ENCODE measurements around the gene PLEKHF1.
"Not testable (repeated sequence)": the region's sequence is repeated elsewhere in the genome, so short reads cannot be mapped to it uniquely, and the experiment has no call there.

Gene PLEKHF1

DNA sequence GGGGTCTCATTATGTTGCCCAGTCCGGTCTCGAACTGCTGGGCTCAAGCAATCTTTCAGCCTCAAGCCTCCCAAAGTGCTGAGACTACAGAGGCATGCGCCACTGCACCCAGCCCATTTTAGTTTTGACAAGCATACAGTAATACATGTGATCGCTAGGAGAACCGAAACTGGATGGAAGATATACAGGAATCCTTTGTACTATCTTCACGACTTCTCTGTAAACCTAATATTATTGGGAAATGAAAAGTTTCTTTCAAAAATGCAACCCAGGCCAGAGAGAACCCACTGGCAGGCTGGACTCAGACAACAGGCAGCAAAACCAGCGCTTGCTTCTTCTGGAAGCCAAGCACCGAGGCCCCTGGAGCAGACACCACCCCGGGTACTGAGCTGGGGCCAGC lies 40.4 kb downstream of the PLEKHF1 start:
- no peak for DNase-seq

DNA sequence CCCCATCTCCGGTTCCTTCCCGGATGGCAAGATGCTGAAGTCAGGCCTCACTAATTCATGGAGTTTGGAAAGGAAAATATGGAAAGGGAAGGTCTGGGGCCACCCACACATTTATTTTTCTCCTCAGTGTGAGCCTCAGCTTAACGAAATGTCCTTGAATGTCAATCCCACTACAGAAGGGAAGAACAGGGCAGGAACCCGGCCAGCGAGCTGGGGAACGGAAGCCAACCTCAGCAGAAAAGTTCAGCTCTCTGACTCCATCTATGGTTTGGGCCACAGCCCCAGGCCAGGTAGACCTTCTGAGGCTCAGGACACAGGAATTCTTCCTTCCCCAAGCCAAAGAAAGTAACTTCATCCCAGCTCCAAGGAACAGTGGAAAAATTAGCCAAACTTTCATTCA lies 41.4 kb downstream of the PLEKHF1 start:
- no peak for DNase-seq

DNA sequence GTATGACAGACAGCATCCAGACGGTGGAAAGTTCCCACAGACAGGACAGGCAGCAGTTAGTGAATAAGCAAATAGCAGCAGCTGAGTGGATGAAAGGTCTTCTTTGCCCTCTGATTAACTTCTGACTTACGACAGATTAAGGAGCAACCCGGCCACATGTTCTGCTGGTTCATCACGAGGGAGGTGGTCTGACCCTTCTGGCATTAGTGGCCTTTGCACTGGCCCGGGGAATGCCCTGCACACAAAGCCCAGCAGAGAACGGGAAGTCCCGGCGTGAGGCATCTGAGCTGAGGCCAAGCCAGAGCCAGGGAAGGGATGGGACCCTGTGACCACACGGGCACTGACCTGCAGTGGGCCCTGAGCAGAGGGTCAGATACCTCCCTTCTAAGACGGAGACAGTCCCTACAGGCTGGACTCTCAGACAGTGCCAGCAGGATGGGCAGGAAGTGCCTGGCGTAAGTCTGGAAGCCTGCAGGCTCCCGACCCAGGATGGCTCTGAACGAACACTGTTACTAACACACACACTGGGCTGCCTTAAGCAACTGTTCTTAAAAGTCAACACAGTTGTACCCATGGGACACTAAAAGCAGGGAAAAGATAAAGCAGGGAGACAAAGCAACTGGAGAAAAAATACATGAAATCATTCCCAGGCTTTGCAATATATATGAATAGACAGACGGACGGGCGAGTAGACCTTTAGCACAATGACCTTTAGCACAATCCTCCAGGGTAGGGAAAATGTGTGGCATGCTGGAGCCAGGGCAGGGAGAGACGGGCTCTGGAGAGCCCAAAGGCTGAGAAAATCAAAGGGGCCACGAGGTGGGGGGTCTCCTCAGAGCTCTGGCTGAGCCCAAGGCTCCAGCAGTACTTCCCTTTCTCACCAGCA lies 43.5 kb downstream of the PLEKHF1 start:
- no peak for DNase-seq

DNA sequence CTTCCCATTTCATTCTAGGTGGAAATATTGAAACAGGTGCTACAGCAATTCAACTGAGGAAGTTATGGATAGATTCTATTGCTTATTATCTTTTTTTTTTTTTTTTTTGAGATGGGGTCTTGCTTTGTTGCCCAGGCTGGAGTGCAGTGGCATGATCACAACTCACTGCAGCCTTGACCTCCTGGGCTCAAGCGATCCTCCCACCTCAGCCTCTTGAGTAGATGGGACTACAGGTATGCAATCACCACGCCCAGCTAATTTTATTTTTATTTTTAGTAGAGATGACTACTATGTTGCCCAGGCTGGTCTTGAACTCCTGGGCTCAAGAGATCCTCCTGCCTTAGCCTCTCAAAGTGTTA lies 44.2 kb downstream of the PLEKHF1 start:
- not testable (repeated sequence) for DNase-seq

DNA sequence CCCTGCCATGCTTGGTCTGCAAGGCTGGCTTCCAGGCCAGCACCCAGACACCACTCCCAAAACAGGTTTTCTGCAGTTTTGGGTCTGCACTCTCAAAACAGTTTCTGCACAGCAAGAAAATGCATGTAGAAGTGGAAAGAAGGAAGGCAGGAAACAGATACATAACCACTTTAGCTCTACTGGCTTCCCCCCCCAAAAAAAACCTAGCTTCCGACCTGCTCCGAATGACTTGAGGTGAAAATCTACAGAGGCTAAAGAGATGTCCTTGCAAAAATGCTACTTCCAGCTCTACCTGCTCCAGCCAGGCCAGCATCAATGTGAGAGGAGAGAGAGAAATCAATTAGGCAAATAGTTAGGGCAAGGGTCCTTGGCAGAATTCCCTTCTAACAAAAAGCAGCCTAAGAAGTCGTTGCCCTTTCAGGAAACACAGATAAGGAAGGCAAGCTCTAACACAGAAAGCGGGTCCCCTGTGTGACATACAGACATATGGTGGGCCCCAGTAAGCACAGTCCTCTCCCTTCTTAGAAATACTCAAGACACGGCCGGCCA lies 46.4 kb downstream of the PLEKHF1 start:
- no peak for DNase-seq

DNA sequence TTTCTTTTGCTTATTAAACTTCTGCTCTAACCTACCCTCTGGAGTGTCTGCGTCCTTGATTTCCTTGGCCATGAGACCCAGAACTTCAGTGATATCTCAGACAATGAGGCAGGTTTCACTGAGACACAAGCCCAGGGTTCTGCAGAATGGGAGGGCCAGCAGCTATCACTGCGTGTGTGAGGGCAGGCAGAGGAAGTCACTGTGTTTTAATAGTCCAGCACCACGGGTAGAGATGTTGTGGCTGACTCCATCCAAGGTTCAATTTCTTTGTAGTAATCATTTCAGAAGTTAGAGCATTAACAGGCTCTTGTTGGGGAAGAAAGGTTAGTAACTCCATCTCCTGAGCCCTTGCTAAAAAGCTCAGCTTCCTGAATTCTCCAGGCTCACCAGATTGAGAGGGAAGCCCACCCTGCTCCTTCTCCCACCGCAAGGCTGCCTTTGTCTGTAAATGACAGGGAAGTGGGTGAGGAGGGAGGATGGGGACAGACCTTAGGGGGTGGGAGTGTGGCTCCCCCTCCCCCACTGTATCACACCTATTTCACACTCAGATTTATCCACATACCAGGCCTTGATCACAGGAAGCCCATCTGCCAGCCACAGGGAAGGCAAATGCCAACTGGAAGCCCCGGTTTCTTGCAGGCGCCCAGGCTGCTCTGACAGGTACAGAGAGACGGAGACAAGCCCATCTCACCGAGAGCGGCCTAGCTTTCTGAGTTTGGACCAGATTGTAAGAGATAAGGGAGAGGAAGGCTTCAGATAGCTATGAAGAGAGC lies 47.7 kb downstream of the PLEKHF1 start:
- no peak for DNase-seq

DNA sequence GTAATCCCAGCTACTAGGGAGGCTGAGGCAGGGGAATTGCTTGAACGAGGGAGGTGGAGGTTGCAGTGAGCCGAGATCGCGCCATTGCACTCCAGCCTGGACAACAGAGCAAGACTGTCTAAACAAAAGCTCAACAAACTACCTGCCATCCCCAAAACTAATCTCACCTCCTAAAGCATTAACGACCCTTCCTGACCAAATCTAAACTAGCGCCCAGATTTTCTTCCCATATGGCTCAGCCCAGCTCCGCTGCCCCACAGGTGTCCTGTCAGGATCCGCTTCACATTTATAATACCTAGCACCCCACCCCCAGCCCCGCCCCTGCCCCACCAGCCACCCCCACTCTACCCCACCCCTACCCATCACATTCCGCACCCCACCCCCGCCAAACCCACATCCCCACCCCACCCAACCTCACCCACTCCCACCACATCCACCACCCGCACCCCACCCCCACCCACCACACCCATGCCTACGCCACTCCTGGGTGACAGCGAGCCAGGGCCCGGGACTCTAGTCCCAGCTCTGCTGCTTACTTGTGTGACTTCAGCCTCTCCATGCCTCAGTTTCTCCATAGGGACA lies 49.2 kb downstream of the PLEKHF1 start:
- DNase-seq: no peak

DNA sequence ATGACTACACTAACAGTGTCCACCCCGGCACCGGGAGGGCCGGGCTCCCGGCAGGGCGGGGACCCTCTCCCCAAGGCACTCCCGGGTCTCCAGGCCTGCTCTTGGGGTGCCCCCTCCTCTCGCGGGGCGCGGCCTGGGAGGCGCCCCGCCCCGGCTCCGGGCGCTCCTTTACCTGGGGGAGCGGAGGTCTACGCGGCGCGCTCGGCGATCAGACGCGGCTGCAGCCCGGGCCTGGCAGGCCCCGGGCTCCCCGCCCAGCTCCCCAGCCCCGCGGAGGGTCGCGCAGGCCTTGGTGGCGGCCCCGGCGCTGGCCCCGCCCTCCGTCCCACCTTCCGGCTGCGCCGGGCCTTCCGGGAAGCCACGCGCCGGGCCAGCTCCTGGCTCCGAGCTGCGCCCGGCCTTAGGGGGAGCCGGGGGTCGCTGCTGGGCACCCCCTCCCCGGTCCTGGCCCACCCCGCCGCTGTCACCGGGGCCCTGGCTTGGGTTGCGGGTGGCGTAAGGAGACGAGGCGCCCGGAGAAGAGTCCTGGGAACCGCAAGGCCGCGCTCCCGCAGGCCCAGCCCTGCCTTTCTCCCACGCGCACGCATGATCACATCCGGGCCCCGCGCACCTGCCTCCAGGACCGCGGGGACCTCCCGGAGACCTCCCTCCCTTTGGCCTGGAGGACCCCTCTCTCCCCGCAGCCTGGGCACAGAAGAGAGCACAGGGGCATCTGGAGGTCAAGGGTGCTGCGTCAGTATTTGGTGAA lies 49.9 kb downstream of the PLEKHF1 start, which contains the start of gene C19orf12:
Gene C19orf12 (minus strand): TSS at position 309 of the 748 bp plus-strand sequence. CDS start 6,848 bp downstream, outside the sequence.
- DNase-seq: peak; percentile 85

DNA sequence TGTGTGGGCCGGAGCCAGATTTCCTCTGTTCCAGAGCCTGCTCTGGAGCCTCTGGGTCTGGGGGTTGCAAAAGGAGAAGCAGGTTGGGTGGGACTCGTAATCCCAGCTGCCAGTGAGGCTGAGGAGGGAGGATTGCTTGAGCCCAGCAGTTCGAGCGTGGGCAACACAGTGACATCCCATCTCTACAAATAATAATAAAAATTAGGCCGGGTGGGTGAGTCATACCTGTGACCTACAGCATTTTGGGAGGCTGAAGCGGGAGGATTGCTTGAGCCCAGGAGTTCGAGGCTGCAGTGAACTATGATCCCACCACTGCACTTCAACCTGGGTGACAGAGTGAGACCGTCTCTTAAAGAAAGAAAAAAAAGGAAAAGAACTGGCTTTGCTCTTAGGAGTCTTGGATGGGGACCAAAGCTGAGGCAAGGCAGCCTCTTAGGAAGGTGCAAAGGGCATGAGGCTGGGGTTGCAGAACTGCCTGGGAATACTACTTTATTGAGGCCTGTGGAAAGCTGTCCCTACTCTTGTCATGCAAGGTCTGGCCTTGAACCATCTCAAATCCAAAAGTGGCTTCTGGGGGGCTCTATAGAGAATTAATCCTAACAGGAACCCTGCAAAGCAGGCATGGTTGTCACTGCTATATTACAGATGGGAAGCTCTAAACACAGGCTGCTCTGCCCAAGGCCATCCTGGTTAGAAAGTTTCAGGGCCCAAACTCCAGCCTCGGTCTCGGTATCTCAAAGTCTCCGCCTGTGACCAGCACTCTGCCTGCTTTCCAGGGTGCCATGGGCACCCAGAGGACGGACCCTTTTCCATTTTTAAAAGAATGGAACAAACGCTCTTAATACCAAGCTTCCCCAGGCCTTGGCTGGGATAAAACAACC lies 50.7 kb downstream of the PLEKHF1 start:
- no peak for DNase-seq

DNA sequence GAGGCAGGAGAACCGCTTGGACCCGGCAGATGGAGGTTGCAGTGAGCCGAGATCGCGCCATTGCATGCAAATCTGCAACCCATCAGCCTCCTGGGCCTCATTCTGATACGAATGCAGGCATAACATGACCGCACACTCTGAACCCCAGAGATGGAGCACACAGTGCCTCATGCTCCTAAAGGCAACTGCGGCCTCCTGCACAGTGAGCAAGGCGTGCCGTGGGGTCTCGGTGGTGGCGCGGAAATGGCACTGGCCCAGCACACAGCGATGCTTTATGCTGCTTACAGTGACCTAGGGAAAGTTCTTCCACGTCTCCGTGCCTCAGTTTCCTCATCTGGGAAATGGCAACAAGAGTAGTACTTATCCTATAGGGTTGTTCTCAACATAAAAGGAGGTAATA lies 51.8 kb downstream of the PLEKHF1 start:
- no peak for DNase-seq

DNA sequence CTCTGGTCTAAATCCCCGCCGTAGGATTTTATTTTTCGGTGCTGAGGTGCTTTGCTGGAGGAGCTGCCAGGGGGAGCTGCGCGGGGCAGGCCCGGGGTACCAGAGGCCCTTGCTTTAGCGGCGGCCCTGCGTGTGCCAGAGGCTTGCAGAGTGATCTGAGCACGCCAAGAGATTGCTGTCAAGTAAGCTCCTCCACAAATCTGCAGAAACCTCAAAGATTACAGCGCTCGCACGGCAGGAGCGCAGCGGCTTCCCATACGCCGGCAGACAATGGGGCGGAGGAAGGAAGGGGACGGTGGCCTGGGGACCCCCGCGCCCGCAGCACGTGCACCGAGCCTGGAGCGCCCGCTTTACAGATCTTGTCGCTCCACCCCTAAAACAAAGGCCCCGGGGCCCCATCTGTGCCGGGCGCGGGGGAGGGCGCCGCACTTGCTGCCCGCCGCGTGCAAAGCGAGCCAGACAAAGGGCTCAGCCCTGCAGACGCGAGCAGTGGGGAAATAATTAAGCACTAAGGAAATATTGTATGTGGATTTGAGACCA lies 58.9 kb downstream of the PLEKHF1 start:
- DNase-seq: peak; percentile 90

DNA sequence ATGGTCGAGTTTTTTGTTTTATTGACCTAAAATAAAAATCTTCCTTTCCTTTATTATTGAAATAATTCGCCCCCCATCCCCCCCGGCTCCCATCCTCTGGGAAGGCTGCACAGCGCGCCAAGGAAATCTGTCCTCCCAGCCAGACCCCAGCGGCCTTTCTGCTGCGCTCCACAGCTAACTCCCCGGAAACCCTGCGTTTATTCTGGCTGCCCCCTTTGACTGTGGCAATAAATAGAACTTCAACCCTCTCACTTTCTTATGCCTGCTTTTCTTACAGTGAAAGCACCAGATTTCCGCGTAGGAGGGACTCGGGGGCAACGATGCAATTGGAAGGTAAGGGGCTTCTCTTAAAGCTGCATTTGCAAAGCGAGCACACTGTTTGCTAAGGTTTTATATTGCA lies 59.5 kb downstream of the PLEKHF1 start:
- DNase-seq: no peak

Measured in retina (tissue), 1 donor.